Chondrocyte (in vitro differentiated cells): Measurements from ENCODE around the gene RTL5. TPM values are rescaled to one million over a fixed set of nuclear protein-coding genes. Genes with fewer than 3 reads are reported as not detected.

Experiments used
- DNase-seq: peaks from one replicate; pipeline ENCODE4 v3.0.0; 2021; ENCODE audit warnings: mixed read lengths, low spot score
- H3K27ac Mint-ChIP-seq: one replicate; pipeline ENCODE4 v1.8.0; 2021; ENCODE audit warnings: mild to moderate bottlenecking, moderate library complexity, mixed read lengths; ENCODE audit not compliant: unreplicated experiment
- H3K27me3 Mint-ChIP-seq: 2 replicates; pipeline ENCODE4 v1.8.0; 2021; ENCODE audit warnings: low read depth, mixed read lengths
- H3K36me3 Mint-ChIP-seq: 2 replicates; pipeline ENCODE4 v1.8.0; 2021; ENCODE audit warnings: low read depth, mixed read lengths
- H3K4me1 Mint-ChIP-seq: 2 replicates; pipeline ENCODE4 v1.8.0; 2021; ENCODE audit warnings: low read depth, mild to moderate bottlenecking, mixed read lengths
- H3K4me3 Mint-ChIP-seq: one replicate; pipeline ENCODE4 v1.8.0; 2021; ENCODE audit warnings: mild to moderate bottlenecking, moderate library complexity, mixed read lengths; ENCODE audit not compliant: unreplicated experiment
- H3K9me3 Mint-ChIP-seq: 2 replicates; pipeline ENCODE4 v1.8.0; 2021; ENCODE audit warnings: low read depth, mixed read lengths
- CTCF ChIP-seq: fragments of 200-600 bp; sonication (generic); IDR thresholded peaks from 2 replicates; pipeline ENCODE4 v1.5.0; 2021; ENCODE audit warnings: antibody characterized with exemption, mild to moderate bottlenecking, moderate library complexity
- total RNA-seq: library from RNA; stranded (reverse); gene quantifications from 3 replicates; pipeline ENCODE4 v1.2.1, GENCODE V29; 2021

The RTL5 gene
- total RNA-seq, 1 donor from 2014 or later = 14.1 TPM

- no peak overlapping the region for H3K27ac Mint-ChIP-seq
These were observed 11.3 kb upstream of the RTL5 start for GRCh38 chrX:72142794-72143608.

GRCh38 chrX:72142094-72142793 lies 10.5 kb upstream of the RTL5 start:
- Mint-ChIP-seq H3K9me3 (no peaks in the 10 kb centered on the region), H3K36me3 (peaks cover 2% of the 10 kb centered on the region), H3K27ac (no peak overlapping the region), H3K4me1 (no peaks in the 10 kb centered on the region), H3K27me3 (no peaks in the 10 kb centered on the region), H3K4me3 (no peak overlapping the region)
- no peak for TF ChIP-seq CTCF
- no peak for DNase-seq

More at GRCh38 chrX:72142794-72143608, 11.3 kb upstream of the RTL5 start:
- Mint-ChIP-seq H3K4me1 (no peaks in the 10 kb centered on the region), H3K36me3 (peaks cover 2% of the 10 kb centered on the region), H3K4me3 (no peak overlapping the region), H3K27me3 (no peaks in the 10 kb centered on the region), H3K9me3 (no peaks in the 10 kb centered on the region)
- TF ChIP-seq CTCF = no peak
- no peak for DNase-seq

- no peak for TF ChIP-seq CTCF
- no peak overlapping the region for H3K4me3 Mint-ChIP-seq
- H3K36me3 Mint-ChIP-seq = peaks cover 2% of the 10 kb centered on the region
- H3K27me3 Mint-ChIP-seq = no peaks in the 10 kb centered on the region
- H3K9me3 Mint-ChIP-seq = no peaks in the 10 kb centered on the region
- H3K27ac Mint-ChIP-seq = no peak overlapping the region
- no peaks in the 10 kb centered on the region for H3K4me1 Mint-ChIP-seq
- no peak for DNase-seq
These were observed 9.8 kb upstream of the RTL5 start for GRCh38 chrX:72141372-72142004.

GRCh38 chrX:72139538-72139937 lies 7.8 kb upstream of the RTL5 start:
- Mint-ChIP-seq H3K36me3 (peaks cover 2% of the 10 kb centered on the region), H3K4me1 (no peaks in the 10 kb centered on the region), H3K9me3 (no peaks in the 10 kb centered on the region), H3K4me3 (no peak overlapping the region), H3K27ac (no peak overlapping the region), H3K27me3 (no peaks in the 10 kb centered on the region)
- no peak for DNase-seq
- TF ChIP-seq CTCF = no peak

GRCh38 chrX:72137846-72138495 lies 6.3 kb upstream of the RTL5 start:
- no peak for DNase-seq
- Mint-ChIP-seq H3K9me3 (no peaks in the 10 kb centered on the region), H3K4me1 (no peaks in the 10 kb centered on the region), H3K36me3 (peaks cover 2% of the 10 kb centered on the region), H3K27ac (no peak overlapping the region), H3K4me3 (no peak overlapping the region), H3K27me3 (no peaks in the 10 kb centered on the region)
- no peak for TF ChIP-seq CTCF
